GM12801 (cell line): ENCODE data around the gene CPEB1.

Source experiments
- CTCF ChIP-seq: IDR thresholded peaks from one replicate; pipeline ENCODE4 v1.5.1; 2011; ENCODE audit warnings: control low read depth; ENCODE audit not compliant: insufficient read length; ENCODE audit errors: extremely low read depth

The CPEB1 gene

GRCh38 chr15:82566690-82567089 is 80.5 kb downstream of the CPEB1 start:
- no peak for TF ChIP-seq CTCF

- TF ChIP-seq CTCF: no peak
These were observed 88.7 kb downstream of the CPEB1 start for GRCh38 chr15:82558502-82558901.

GRCh38 chr15:82556315-82557035 is 90.7 kb downstream of the CPEB1 start:
- TF ChIP-seq CTCF: no peak

GRCh38 chr15:82554849-82555248 is 92.3 kb downstream of the CPEB1 start:
- TF ChIP-seq CTCF: no peak

GRCh38 chr15:82554351-82554750 is 92.8 kb downstream of the CPEB1 start:
- TF ChIP-seq CTCF: no peak

GRCh38 chr15:82553846-82554245 is 93.3 kb downstream of the CPEB1 start:
- TF ChIP-seq CTCF: no peak

- TF ChIP-seq CTCF: no peak
These were observed 94.3 kb downstream of the CPEB1 start for GRCh38 chr15:82552861-82553260.
